Keratinocyte (primary cell): Measurements from ENCODE around the gene ELMO3.

Experiments
- EZH2 ChIP-seq: IDR thresholded peaks from one replicate; pipeline ENCODE4 v1.6.1; 2012; ENCODE audit warnings: inconsistent platforms, mild to moderate bottlenecking, low read length, moderate library complexity
- TF ChIP-seq, protein P1 (sequence below), 3 experiments: IDR thresholded peaks in 1 of 3; conservative IDR thresholded peaks in 1 of 3; optimal IDR thresholded peaks in 1 of 3; 2 replicates in 2 of 3; 3 replicates in 1 of 3; pipeline versions ENCODE3 to v1.5.1; 2011; ENCODE audit warnings: low read length in 3 of 3, mild to moderate bottlenecking in 3 of 3, moderate library complexity in 2 of 3, control low read depth in 1 of 3, inconsistent platforms in 1 of 3; ENCODE audit not compliant: insufficient read depth in 2 of 3; ENCODE audit errors: extremely low read depth in 1 of 3

DNA sequence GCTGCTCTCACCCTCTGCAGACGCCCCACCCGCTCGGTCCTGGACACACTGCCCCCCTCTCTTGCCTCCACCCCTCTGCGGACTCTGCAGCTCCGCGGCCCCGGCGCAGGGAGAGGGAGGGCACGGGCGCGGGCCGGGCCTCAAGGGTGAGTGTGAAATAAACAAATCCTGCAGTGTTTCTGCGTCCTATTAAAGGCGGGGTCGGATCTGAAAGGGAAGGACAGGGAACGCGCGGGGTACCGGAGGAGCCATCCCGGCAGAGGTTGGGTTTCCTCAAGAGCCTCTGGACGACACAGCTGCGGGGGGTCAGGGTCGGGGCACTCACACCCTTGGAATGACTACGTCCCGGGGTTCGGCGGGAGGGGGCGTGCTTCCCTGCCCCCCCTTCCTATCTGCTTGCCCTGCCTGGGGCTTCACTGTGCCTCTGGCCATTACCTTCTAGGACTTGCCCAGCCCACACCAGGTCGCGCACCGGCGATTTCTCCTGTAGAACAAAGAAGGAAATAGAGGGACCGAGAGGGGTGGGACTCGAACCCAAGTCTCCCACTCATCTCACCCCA lies 34.9 kb upstream of the ELMO3 start:
- TF ChIP-seq, protein P1, sequence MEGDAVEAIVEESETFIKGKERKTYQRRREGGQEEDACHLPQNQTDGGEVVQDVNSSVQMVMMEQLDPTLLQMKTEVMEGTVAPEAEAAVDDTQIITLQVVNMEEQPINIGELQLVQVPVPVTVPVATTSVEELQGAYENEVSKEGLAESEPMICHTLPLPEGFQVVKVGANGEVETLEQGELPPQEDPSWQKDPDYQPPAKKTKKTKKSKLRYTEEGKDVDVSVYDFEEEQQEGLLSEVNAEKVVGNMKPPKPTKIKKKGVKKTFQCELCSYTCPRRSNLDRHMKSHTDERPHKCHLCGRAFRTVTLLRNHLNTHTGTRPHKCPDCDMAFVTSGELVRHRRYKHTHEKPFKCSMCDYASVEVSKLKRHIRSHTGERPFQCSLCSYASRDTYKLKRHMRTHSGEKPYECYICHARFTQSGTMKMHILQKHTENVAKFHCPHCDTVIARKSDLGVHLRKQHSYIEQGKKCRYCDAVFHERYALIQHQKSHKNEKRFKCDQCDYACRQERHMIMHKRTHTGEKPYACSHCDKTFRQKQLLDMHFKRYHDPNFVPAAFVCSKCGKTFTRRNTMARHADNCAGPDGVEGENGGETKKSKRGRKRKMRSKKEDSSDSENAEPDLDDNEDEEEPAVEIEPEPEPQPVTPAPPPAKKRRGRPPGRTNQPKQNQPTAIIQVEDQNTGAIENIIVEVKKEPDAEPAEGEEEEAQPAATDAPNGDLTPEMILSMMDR (optimal IDR thresholded peaks at IDR 0.05 in 1 of 3, IDR thresholded peaks at IDR 0.05 in 1 of 3, conservative IDR thresholded peaks at IDR 0.05 in 1 of 3; ENCODE audit: extremely low read depth in 1 of 3, insufficient read depth in 2 of 3, low read length in 3 of 3): no peak
- TF ChIP-seq EZH2: no peak
